Stimulated activated CD4-positive, alpha-beta T cell treated with anti-CD3 and anti-CD28 coated beads, Interleukin-12 subunit alpha, Interleukin-12 subunit beta, amount 100 ng/mL, for 24 hours (primary cell): ENCODE data around the gene FIG4.
"Not testable (repeated sequence)": the region's sequence is repeated elsewhere in the genome, so short reads cannot be mapped to it uniquely, and the experiment has no call there.

ENCODE experiments used
- DNase-seq, 2 experiments: peaks; one replicate each; pipeline ENCODE4 v3.0.0-alpha.2; 2020; ENCODE audit warnings: low read depth in 2 of 2

FIG4 gene

DNA sequence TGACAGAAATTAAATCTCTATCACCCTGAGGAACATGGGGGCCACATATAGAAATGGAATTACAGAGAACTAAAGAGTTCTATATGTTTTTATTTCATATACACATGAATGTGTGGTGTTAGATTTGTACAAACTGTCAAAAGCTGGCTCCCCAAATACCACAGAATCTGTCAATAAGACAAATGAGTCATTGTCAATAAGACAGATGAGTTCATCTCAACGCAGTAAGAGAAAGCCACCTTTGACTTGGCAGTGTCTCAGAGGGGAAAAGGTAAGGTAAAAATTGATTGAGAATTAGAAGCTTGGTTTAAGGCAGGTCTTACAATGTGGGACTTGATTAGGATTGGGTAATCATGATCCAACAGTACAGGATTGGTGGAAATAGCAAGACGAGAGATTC, 162.9 kb downstream of the FIG4 start:
- no peak for DNase-seq

DNA sequence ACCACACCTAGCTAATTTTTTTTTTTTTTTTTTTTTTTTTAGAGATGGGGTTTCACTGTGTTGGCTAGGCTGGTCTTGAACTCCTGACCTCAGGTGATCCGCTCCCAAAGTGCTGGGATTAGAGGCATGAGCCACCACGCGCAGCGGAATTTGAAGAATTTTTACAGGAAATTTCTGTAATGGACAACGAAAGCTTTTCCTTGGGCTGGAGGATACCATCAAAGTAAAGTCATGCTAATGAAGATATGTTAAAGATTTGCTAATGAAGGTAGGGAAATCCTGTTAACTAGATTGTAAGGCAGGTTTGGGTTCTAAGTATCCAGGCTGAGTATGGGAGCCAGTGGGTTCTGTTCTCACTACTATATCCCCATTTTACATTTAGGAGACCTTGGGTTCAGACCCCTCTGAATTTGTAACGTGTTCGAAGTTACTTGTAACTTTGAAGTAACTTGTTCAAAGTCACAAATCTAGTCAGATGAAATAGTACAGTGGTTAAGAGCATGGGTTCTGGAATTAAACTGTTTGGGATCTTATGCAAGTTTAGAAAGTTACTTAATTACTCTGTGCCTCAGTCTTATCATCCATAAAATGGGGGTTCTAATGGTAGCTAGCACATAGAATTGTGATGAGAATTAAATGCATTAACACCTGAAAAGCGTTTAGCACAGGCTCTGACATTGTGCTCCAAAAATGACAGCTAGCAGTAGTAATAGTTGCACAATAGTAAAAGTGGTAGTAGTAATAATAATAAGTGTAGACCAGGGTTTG, 163.6 kb downstream of the FIG4 start:
- DNase-seq = no peak

DNA sequence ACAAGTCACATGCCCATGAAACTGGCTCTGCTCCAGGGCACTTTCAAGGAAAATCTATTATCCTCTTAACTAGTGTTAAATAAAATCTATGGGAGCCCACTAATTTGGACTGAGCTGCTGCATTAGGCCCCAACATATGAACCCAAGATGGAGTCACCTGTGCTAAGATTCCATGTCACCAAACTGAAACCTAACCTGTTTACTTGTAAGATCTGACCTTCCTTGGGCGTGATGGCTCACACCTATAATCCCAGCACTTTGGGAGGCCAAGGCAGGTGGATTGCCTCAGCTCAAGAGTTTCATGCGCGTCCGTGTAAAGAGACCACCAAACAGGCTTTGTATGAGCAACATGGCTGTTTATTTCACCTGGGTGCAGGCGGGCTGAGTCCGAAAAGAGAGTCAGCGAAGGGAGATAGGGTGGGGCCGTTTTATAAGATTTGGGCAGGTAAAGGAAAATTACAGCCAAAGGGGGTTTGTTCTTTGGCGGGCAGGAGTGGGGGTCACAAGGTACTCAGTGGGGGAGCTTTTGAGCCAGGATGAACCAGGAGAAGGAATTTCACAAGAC, 164.5 kb downstream of the FIG4 start:
- DNase-seq = not testable (repeated sequence)

DNA sequence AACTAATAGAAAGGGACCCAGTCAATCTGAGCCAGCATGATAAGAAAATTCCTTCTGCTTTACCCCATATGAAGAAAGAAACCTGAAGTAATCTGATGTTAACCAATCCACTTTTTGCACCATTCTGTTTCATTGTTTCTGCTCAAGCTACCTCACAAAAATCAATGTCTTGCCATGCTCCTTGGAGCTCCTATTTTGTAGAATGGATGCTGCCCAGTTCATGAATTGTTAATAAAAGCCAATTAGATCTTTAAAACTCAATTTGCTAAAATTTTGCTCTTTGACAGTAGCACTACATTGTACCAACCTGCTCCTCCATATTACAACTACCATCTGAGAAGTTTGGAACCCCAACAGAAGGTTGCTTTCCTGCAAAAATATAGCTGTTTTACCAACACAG, 170.8 kb downstream of the FIG4 start:
- DNase-seq = no peak

DNA sequence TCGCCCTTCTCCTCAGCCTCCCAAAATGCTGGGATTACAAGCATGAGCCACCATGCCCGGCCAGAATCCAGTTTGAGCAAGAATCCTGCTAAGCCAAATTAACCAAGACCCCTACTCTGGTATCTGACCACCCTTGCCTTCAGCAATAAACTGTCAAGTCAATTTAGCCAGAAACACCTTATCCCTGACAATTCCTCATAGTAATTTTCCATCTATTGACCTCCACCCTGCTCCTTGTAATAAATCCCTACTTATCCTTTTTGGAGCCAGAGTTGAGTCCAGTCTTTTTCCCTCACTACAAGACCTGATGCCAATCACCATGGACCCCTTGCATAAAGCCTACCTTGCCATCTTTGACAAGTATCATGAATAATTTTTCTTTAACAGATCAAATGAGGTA, 173.0 kb downstream of the FIG4 start:
- DNase-seq = no peak

DNA sequence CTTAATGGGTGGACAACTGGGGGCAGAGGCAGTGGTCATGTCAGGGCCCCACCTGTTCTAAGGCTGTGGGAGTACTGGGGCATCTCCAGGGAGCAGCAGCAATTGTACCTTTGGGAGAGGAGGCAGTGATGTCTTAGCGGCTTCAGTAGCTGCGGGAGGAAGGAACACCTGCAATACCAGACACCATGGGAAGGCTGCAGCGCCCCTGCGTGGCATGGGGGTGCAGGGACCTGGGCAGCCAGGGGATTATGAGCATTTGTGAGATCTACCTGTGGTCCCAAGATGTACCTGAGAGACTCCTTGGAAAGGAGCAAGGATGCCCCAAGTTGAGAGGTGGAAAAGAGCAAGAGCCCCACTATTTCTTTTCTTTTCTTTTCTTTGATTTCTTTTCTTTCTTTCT, 174.9 kb downstream of the FIG4 start:
- DNase-seq = no peak

DNA sequence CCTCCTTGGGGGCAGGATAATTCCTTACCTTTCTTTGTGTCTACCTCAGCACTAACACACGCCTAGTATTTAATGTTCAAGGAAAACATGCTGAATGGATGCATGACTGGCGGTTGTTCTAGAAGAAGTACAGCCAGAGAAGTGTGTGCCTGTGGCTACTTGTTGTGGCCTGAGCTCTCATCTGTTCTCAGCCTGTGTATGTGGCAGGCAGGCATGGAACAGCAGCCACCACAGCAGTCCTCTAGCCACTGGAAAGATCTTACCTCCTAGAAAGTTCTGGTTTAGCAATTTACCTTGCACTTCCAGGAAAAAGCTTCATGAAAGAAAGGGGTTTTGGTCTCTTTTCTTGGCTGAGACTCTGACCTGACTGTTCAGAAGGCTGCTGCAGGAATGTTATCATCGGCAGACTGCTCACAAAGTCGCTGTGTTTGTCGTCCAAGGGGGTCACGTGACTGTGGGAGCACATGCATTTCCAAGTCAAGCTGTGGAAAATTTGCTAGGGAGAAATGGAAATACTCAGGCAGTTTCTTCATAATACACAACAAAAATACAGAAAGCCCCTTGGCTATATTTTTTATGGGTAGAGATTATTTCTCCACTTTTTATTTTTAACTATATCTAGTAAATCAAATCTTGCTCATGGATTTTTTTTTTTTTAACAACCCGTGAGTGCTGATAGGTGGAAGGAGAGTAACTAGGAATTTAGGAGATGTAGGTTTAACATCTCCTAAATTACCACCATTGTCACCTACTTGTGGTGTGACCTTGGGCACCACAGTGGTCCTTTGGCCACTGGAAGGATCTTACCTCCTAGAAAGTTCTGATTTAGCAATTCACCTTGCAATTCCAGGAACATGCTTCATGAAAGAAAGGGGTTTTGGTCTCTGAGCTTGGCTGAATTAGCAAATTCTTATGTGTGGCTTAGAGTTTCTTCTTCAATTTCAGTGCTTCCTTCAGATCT, 176.2 kb downstream of the FIG4 start:
- DNase-seq = no peak

DNA sequence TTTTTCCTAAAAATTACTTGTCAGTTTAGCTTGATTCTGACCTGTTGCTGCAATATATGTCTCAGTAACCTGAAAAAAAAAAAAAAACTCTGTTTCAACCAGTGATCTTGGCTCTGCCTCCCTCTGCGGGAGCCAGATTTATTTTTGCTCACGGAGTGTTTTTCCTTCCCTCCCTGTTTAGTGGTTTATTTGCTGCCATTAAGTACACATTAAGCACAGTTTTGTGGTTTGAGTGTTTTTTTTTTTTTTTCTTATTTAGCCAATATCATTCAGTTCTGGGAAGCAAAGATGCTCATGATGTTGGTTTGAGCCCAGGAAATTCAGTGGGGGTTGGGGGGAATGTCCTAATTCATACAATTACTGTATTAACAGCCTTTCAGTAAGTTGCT, 176.9 kb downstream of the FIG4 start:
- no peak for DNase-seq

DNA sequence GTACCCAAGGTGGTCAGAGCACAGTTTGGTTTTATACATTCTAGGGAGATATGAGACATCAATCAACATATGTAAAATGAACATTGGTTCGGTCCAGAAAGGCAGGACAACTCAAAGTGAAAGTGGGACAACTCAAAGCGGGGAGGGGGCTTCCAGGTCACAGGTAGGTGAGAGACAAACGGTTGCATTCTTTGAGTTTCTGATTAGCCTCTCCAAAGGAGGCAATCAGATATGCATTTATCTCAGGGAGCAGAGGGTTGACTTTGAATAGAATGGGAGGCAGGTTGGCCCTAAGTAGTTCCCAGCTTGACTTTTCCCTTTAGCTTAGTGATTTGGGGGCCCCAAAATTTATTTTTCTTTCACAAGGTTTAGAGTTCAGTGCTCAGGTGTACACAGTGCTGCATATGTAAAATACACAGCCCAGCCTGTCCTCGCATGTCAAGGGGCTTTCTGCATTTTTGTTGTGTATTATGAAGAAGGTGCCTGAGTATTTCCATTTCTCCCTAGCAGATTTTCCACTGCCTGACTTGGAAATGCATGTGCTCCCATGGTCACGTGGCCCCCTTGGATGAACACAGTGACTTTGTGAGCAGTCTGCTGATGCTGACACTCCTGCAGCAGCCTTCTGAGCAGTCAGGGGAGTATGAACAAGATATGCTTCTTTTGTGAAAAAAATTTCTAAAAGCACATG, 178.4 kb downstream of the FIG4 start:
- not testable (repeated sequence) for DNase-seq

DNA sequence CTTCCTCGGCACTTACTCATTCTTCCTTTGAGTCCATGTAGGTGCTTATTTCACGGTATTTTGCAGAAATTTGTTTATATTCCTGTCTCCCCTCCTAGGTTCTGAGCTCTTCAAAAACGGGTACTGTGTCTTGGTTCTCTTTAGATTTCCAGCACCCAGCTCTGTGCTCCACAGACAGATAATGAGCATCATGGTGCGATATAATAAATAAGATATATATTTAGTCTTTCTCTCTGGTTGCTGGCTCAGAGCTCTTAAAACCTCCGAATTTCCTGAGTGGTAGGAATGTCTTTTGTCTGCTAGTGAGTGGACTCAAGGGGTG, 179.0 kb downstream of the FIG4 start:
- DNase-seq = no peak

DNA sequence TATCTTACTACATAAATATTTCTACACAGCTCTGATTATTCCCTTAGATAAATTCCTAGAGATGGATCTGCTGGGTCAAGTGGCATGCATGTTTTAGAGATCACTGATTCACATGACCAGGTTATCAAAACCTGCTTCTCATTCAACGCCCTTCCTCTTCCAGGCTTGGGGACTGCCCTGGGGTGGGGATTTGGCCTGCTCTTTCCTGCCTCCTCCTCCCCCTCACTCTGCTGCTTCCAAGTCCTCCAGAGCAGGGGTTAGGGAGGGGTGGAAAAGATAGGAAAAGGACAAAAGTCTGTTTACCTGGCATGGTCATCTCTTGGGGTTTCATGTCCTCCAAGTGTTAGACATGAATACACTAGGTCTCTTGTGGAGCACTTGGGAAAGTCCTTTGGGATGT, 181.5 kb downstream of the FIG4 start:
- no peak for DNase-seq

DNA sequence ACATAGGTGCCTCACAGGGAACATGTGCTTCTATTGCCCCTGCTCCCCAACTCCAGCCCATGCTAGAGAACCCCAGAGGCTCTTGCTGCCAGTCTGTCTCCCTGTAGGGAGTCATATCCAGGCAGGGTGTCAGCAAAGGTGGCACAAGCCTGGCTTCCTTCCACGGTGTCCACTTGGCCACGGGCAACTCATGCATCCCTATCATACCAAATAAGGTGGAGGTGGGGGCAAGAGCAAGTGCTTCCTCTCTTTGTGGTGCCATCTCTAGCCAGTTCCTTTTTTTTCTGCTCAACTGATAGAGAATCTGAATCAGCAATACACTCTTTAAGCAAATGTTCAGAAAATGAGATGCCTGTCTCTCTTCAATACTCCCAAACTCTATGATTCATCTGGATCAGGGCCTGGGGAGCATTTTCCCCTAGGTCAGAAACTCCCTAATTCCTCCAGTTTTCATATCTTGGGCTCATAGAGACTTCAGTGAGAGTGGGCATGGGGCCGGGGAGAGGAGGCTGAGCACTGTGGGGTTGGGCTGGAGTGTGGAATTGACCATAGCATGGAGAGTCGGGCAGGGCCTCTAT, 182.0 kb downstream of the FIG4 start:
- DNase-seq = no peak

DNA sequence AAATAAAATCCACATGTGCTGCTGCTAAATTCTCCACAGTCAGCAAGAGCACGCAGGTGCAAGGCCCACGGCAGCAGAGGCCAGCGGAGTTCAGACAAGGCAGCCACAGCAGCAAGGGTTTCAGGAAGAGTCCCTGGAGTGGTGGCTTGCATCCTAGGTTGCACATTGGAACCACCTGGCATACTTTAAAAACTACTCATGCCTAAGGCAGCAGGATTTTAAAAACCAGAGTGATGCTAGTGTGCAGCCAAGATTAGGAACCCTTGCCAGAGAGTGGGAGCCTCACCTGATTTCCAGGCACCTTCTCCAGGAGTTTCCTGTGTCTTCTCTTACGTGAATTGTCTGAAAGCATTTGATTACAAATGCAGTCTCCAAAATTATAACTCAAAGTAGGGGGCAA, 183.0 kb downstream of the FIG4 start:
- DNase-seq = no peak

DNA sequence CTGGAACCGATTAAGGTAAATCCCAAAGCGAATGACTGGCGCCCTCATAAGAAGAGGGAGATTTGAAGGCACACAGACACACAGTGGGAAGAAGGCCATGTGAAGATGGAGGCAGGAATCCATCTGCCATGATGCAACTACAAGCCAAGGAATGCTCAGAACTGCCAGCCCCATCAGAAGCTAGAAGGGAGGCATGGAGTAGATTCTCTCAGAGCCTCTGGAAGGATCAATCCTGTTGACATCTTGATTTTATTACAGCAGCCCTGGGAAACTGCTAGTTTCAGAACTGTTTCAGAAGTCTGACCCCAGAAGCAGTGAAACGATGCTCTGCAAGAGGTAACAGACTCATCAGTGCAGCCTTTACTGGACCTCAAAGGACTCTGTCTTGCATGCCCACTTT, 183.5 kb downstream of the FIG4 start:
- no peak for DNase-seq
